GM23338 (cell line): Measurements from ENCODE around the gene EFCAB12. TPM values are rescaled to one million over a fixed set of nuclear protein-coding genes. Genes with fewer than 3 reads are reported as not detected.

ENCODE experiments used
- ATAC-seq: fragments of 200-7000 bp; cut with Tn5 transposase; 3 replicates; pipeline ENCODE4 v1.9.1; 2020
- DNase-seq: peaks from one replicate; pipeline ENCODE4 v3.0.0-alpha.2; 2015; ENCODE audit warnings: low spot score
- H2AFZ ChIP-seq: fragments of 200-600 bp; sonication (generic); 2 replicates; pipeline ENCODE4 v1.8.0; 2016; ENCODE audit warnings: antibody characterized with exemption, mild to moderate bottlenecking, moderate library complexity
- H3F3A ChIP-seq: fragments of 200-600 bp; sonication (generic); replicated peaks from 2 replicates; pipeline ENCODE4 v1.8.0; 2017; ENCODE audit warnings: antibody characterized with exemption, mixed run types, low read depth
- H3K27ac ChIP-seq: fragments of 200-600 bp; sonication (generic); 2 replicates; pipeline ENCODE4 v1.6.1; 2016; ENCODE audit warnings: low read depth
- H3K27me3 ChIP-seq: fragments of 200-600 bp; sonication (generic); 2 replicates; pipeline ENCODE4 v1.8.0; 2016; ENCODE audit warnings: mild to moderate bottlenecking, mixed run types, moderate library complexity; ENCODE audit not compliant: insufficient read depth
- H3K36me3 ChIP-seq: fragments of 200-600 bp; sonication (generic); 2 replicates; pipeline ENCODE4 v1.8.0; 2016; ENCODE audit warnings: mild to moderate bottlenecking; ENCODE audit not compliant: insufficient read depth
- H3K4me1 ChIP-seq: fragments of 200-600 bp; sonication (generic); 2 replicates; pipeline ENCODE4 v1.8.0; 2016; ENCODE audit warnings: mild to moderate bottlenecking, moderate library complexity; ENCODE audit not compliant: insufficient read depth
- H3K4me2 ChIP-seq: fragments of 200-600 bp; sonication (generic); 2 replicates; pipeline ENCODE4 v1.7.1; 2017; ENCODE audit warnings: mixed run types
- H3K4me3 ChIP-seq: fragments of 200-600 bp; sonication (generic); 2 replicates; pipeline ENCODE4 v1.6.1; 2016; ENCODE audit warnings: mixed run types
- H3K79me2 ChIP-seq: fragments of 200-600 bp; sonication (generic); replicated peaks from 2 replicates; pipeline ENCODE4 v1.8.0; 2017; ENCODE audit warnings: mild to moderate bottlenecking; ENCODE audit not compliant: insufficient read depth
- H3K9me2 ChIP-seq: fragments of 200-600 bp; sonication (generic); 2 replicates; pipeline ENCODE4 v1.8.0; 2017; ENCODE audit not compliant: insufficient read depth
- H4K20me1 ChIP-seq: fragments of 200-600 bp; sonication (generic); replicated peaks from 2 replicates; pipeline ENCODE4 v1.8.0; 2017; ENCODE audit warnings: mild to moderate bottlenecking; ENCODE audit not compliant: insufficient read depth
- H3K27ac Mint-ChIP-seq: 2 replicates; pipeline ENCODE4 v1.8.0; 2020; ENCODE audit warnings: inconsistent platforms, mild to moderate bottlenecking, moderate library complexity, mixed read lengths
- H3K27me3 Mint-ChIP-seq: 3 replicates; pipeline ENCODE4 v1.8.0; 2022; ENCODE audit warnings: low read depth, mild to moderate bottlenecking, moderate library complexity, mixed read lengths, inconsistent platforms; ENCODE audit not compliant: insufficient read depth, poor library complexity
- H3K36me3 Mint-ChIP-seq: 3 replicates; pipeline ENCODE4 v1.8.0; 2021; ENCODE audit warnings: low read depth, mild to moderate bottlenecking, inconsistent platforms, moderate library complexity, mixed read lengths
- H3K4me1 Mint-ChIP-seq: 3 replicates; pipeline ENCODE4 v1.8.0; 2020; ENCODE audit warnings: mild to moderate bottlenecking, inconsistent platforms, mixed read lengths
- H3K4me3 Mint-ChIP-seq: 3 replicates; pipeline ENCODE4 v1.8.0; 2021; ENCODE audit warnings: moderate library complexity, mild to moderate bottlenecking, inconsistent platforms, mixed read lengths
- H3K9me3 Mint-ChIP-seq: 3 replicates; pipeline ENCODE4 v1.8.0; 2020; ENCODE audit warnings: moderate library complexity, mild to moderate bottlenecking, inconsistent platforms, mixed read lengths
- NANOG ChIP-seq: IDR thresholded peaks from 2 replicates; pipeline ENCODE4 v1.6.1; 2016; ENCODE audit warnings: antibody characterized with exemption, borderline replicate concordance
- POLR2AphosphoS5 ChIP-seq: IDR thresholded peaks from 2 replicates; pipeline ENCODE4 v1.6.1; 2016; ENCODE audit warnings: antibody characterized with exemption, low read depth
- ZNF331 ChIP-seq: fragments of 250-450 bp; sonication (Bioruptor Pico); IDR thresholded peaks from 2 replicates; pipeline ENCODE4 v1.5.0; 2020; ENCODE audit warnings: low read depth, mild to moderate bottlenecking, moderate library complexity
- polyA plus RNA-seq: library from polyadenylated mRNA; unstranded; fragments of >200 nt; fragmentation: Nextera tagmentation; extraction: Ambion mirVana; gene quantifications from 2 replicates; pipeline ENCODE4 v1.2.1, GENCODE V29; 2016
- total RNA-seq: library from RNA; depleted of rRNA; stranded (reverse); fragments of >200 nt; shearing (Covaris generic); gene quantifications from 2 replicates; pipeline ENCODE4 v1.2.3, GENCODE V29; 2014
- TF ChIP-seq, protein P1 (sequence below): IDR thresholded peaks from 2 replicates; pipeline ENCODE4 v1.6.1; 2016; ENCODE audit warnings: antibody characterized with exemption
- TF ChIP-seq, protein P2 (sequence below): fragments of 250-450 bp; sonication (Bioruptor Pico); IDR thresholded peaks from 2 replicates; pipeline ENCODE4 v1.5.0; 2020; ENCODE audit warnings: mild to moderate bottlenecking, moderate library complexity
- TF ChIP-seq, protein P3 (sequence below), 2 experiments: fragments of 200-600 bp in 1 of 2; sonication (generic) in 1 of 2; conservative IDR thresholded peaks; 2 replicates each; pipeline versions ENCODE4 v1.5.1 to v1.6.1; 2016 to 2017; ENCODE audit warnings: antibody characterized with exemption in 2 of 2, low read depth in 2 of 2, mild to moderate bottlenecking in 2 of 2, moderate library complexity in 1 of 2

EFCAB12 gene
- total and polyA plus RNA-seq, 2 experiments from 2014 or later: 0.24 to 0.65 TPM

DNA sequence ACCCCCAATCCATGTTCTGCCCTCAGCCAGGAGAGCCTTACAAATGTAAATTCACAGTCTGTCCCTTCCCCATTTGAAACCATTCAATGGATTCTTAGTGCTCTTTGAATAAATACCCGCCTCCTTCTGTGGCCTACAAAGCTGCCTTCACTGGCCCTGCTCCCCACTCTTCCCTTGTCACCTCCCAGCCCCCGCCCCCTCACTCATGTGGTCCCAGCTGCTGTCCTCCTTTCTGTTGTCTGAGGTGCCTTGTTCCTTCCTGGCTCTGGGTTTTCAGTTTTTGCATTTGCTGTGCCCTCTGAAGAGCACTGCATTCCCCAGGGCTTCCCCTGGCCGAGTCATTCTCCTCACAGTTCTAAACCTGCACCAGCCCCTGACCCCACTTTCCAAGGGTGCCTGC is 3.2 kb downstream of the EFCAB12 start:
- Mint-ChIP-seq H3K27ac (peak overlapping the region; percentile 46), H3K9me3 (no peaks in the 10 kb centered on the region; the same call in 2 of the 3 replicates), H3K4me1 (peaks cover 51% of the 10 kb centered on the region), H3K4me3 (peak overlapping the region; percentile 5; the same call in 1 of the 3 replicates), H3K27me3 (peaks cover 29% of the 10 kb centered on the region), H3K36me3 (no peaks in the 10 kb centered on the region)
- H3K9me2 ChIP-seq: 0 out of 2 replicates have a peak, but pooled peaks cover 3% of the 10 kb centered on the region
- DNase-seq: peak; percentile 51
- H3K36me3 ChIP-seq: no peaks in the 10 kb centered on the region
- H3K4me3 ChIP-seq: 0 out of 2 replicates have a peak overlapping the region, but pooled peaks have one; percentile 14
- peak overlapping the region; percentile 66 for H3K4me2 ChIP-seq
- H3K4me1 ChIP-seq: peaks cover 40% of the 10 kb centered on the region
- H2AFZ ChIP-seq: peak overlapping the region; percentile 90
- H3K27me3 ChIP-seq: peaks cover 11% of the 10 kb centered on the region
- no peak overlapping the region; the same call in 1 of the 2 replicates for H3K27ac ChIP-seq
- H3F3A ChIP-seq: peaks cover 10% of the 10 kb centered on the region; the same call in 1 of the 2 replicates
- peak; percentile 16 for ATAC-seq
- no peaks in the 10 kb centered on the region for H3K79me2 ChIP-seq
- H4K20me1 ChIP-seq: no peaks in the 10 kb centered on the region
- TF ChIP-seq, protein P1, sequence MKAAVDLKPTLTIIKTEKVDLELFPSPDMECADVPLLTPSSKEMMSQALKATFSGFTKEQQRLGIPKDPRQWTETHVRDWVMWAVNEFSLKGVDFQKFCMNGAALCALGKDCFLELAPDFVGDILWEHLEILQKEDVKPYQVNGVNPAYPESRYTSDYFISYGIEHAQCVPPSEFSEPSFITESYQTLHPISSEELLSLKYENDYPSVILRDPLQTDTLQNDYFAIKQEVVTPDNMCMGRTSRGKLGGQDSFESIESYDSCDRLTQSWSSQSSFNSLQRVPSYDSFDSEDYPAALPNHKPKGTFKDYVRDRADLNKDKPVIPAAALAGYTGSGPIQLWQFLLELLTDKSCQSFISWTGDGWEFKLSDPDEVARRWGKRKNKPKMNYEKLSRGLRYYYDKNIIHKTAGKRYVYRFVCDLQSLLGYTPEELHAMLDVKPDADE: no peak
- no peak for TF ChIP-seq POLR2AphosphoS5
- TF ChIP-seq, protein P2, sequence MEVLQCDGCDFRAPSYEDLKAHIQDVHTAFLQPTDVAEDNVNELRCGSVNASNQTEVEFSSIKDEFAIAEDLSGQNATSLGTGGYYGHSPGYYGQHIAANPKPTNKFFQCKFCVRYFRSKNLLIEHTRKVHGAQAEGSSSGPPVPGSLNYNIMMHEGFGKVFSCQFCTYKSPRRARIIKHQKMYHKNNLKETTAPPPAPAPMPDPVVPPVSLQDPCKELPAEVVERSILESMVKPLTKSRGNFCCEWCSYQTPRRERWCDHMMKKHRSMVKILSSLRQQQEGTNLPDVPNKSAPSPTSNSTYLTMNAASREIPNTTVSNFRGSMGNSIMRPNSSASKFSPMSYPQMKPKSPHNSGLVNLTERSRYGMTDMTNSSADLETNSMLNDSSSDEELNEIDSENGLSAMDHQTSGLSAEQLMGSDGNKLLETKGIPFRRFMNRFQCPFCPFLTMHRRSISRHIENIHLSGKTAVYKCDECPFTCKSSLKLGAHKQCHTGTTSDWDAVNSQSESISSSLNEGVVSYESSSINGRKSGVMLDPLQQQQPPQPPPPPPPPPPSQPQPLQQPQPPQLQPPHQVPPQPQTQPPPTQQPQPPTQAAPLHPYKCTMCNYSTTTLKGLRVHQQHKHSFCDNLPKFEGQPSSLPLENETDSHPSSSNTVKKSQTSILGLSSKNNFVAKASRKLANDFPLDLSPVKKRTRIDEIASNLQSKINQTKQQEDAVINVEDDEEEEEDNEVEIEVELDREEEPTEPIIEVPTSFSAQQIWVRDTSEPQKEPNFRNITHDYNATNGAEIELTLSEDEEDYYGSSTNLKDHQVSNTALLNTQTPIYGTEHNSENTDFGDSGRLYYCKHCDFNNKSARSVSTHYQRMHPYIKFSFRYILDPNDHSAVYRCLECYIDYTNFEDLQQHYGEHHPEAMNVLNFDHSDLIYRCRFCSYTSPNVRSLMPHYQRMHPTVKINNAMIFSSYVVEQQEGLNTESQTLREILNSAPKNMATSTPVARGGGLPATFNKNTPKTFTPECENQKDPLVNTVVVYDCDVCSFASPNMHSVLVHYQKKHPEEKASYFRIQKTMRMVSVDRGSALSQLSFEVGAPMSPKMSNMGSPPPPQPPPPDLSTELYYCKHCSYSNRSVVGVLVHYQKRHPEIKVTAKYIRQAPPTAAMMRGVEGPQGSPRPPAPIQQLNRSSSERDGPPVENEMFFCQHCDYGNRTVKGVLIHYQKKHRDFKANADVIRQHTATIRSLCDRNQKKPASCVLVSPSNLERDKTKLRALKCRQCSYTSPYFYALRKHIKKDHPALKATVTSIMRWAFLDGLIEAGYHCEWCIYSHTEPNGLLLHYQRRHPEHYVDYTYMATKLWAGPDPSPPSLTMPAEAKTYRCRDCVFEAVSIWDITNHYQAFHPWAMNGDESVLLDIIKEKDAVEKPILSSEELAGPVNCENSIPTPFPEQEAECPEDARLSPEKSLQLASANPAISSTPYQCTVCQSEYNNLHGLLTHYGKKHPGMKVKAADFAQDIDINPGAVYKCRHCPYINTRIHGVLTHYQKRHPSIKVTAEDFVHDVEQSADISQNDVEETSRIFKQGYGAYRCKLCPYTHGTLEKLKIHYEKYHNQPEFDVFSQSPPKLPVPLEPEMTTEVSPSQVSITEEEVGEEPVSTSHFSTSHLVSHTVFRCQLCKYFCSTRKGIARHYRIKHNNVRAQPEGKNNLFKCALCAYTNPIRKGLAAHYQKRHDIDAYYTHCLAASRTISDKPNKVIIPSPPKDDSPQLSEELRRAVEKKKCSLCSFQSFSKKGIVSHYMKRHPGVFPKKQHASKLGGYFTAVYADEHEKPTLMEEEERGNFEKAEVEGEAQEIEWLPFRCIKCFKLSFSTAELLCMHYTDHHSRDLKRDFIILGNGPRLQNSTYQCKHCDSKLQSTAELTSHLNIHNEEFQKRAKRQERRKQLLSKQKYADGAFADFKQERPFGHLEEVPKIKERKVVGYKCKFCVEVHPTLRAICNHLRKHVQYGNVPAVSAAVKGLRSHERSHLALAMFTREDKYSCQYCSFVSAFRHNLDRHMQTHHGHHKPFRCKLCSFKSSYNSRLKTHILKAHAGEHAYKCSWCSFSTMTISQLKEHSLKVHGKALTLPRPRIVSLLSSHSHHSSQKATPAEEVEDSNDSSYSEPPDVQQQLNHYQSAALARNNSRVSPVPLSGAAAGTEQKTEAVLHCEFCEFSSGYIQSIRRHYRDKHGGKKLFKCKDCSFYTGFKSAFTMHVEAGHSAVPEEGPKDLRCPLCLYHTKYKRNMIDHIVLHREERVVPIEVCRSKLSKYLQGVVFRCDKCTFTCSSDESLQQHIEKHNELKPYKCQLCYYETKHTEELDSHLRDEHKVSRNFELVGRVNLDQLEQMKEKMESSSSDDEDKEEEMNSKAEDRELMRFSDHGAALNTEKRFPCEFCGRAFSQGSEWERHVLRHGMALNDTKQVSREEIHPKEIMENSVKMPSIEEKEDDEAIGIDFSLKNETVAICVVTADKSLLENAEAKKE: 0 out of 2 replicates have a peak, but pooled peaks have one; percentile 17
- TF ChIP-seq NANOG: 0 out of 2 replicates have a peak, but pooled peaks have one; percentile 15
- no peak for TF ChIP-seq ZNF331
- TF ChIP-seq, protein P3, sequence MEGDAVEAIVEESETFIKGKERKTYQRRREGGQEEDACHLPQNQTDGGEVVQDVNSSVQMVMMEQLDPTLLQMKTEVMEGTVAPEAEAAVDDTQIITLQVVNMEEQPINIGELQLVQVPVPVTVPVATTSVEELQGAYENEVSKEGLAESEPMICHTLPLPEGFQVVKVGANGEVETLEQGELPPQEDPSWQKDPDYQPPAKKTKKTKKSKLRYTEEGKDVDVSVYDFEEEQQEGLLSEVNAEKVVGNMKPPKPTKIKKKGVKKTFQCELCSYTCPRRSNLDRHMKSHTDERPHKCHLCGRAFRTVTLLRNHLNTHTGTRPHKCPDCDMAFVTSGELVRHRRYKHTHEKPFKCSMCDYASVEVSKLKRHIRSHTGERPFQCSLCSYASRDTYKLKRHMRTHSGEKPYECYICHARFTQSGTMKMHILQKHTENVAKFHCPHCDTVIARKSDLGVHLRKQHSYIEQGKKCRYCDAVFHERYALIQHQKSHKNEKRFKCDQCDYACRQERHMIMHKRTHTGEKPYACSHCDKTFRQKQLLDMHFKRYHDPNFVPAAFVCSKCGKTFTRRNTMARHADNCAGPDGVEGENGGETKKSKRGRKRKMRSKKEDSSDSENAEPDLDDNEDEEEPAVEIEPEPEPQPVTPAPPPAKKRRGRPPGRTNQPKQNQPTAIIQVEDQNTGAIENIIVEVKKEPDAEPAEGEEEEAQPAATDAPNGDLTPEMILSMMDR (conservative IDR thresholded peaks at IDR 0.05; ENCODE audit: low read depth in 2 of 2): no peak
